ENCODE data around the gene SH3RF1.
"Not testable (repeated sequence)": the region's sequence is repeated elsewhere in the genome, so short reads cannot be mapped to it uniquely, and the experiment has no call there.

The SH3RF1 gene

DNA sequence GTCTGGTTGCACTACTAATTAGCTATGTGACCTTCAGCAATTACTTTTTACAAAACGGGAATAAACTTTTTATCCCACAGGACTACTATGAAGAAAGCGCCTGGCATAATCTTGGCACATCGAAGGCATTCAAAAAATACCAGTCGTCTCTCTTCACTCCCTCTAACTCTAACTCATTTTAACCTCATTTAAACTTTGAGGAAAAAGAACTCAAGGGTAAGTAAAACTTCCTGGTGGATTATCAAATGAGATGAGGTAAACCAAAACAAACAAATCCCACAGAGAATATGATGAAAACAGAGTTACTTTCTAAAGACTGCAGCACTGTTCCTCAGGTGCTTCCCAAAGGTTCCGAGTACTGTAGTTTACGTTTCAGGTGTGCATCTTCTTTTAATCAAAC lies 66.9 kb downstream of the SH3RF1 start:
- Histone ChIP-seq H3F3A (ENCODE audit: control insufficient read depth, insufficient read depth) (no peaks in the 10 kb centered on the region), H3K9me2 (replicated peaks; ENCODE audit: control insufficient read depth, low read length) (no peaks in the 10 kb centered on the region), H3K9me3 (ENCODE audit: control insufficient read depth, insufficient read depth, low read length) (no peaks in the 10 kb centered on the region), H4K20me1 (ENCODE audit: control insufficient read depth, insufficient read depth, low read depth, low read length) (no peaks in the 10 kb centered on the region), H3K4me2 (ENCODE audit: low read length) (no peak overlapping the region), H3K79me2 (ENCODE audit: control insufficient read depth, low read length) (no peaks in the 10 kb centered on the region), H3K36me3 (ENCODE audit: control insufficient read depth, low read length) (no peaks in the 10 kb centered on the region), H3K27ac (ENCODE audit: low read depth, low read length) (no peak overlapping the region), H3K4me3 (ENCODE audit: low read length) (no peak overlapping the region), H3K4me1 (ENCODE audit: control insufficient read depth, low read length) (no peaks in the 10 kb centered on the region), H3K27me3 (ENCODE audit: control insufficient read depth, low read length) (no peaks in the 10 kb centered on the region)
- no peak for TF ChIP-seq EZH2phosphoT487 (IDR thresholded peaks at IDR 0.05; ENCODE audit: borderline replicate concordance, low read length)
- TF ChIP-seq, protein P1, sequence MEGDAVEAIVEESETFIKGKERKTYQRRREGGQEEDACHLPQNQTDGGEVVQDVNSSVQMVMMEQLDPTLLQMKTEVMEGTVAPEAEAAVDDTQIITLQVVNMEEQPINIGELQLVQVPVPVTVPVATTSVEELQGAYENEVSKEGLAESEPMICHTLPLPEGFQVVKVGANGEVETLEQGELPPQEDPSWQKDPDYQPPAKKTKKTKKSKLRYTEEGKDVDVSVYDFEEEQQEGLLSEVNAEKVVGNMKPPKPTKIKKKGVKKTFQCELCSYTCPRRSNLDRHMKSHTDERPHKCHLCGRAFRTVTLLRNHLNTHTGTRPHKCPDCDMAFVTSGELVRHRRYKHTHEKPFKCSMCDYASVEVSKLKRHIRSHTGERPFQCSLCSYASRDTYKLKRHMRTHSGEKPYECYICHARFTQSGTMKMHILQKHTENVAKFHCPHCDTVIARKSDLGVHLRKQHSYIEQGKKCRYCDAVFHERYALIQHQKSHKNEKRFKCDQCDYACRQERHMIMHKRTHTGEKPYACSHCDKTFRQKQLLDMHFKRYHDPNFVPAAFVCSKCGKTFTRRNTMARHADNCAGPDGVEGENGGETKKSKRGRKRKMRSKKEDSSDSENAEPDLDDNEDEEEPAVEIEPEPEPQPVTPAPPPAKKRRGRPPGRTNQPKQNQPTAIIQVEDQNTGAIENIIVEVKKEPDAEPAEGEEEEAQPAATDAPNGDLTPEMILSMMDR (IDR thresholded peaks at IDR 0.05; ENCODE audit: low read depth, low read length, poor library complexity, severe bottlenecking), result no peak

DNA sequence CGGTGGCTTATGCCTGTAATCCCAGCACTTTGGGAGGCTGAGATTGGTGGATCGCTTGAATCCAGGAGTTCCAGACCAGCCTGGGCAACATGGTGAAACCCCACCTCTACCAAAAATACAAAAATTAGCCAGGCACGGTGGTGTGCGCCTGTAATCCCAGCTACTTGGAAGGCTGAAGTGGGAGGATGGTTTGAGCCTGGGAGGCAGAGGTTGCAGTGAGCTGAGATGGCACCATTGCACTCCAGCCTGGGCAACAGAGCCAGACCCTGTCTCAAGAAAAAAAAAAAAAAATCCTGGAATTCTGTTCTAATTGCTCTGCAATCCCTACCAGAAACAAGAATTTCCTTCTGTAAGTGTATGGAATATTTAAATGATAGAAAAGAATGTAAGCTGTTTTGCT lies 67.5 kb downstream of the SH3RF1 start:
- not testable (repeated sequence) for H3K9me3 ChIP-seq (ENCODE audit: control insufficient read depth, insufficient read depth, low read length); H3K9me2 ChIP-seq (replicated peaks; ENCODE audit: control insufficient read depth, low read length); H3K4me1 ChIP-seq (ENCODE audit: control insufficient read depth, low read length); H3K4me2 ChIP-seq (ENCODE audit: low read length); H3F3A ChIP-seq (ENCODE audit: control insufficient read depth, insufficient read depth); H3K36me3 ChIP-seq (ENCODE audit: control insufficient read depth, low read length); H3K27ac ChIP-seq (ENCODE audit: low read depth, low read length); H4K20me1 ChIP-seq (ENCODE audit: control insufficient read depth, insufficient read depth, low read depth, low read length); H3K79me2 ChIP-seq (ENCODE audit: control insufficient read depth, low read length); H3K4me3 ChIP-seq (ENCODE audit: low read length); H3K27me3 ChIP-seq (ENCODE audit: control insufficient read depth, low read length)

DNA sequence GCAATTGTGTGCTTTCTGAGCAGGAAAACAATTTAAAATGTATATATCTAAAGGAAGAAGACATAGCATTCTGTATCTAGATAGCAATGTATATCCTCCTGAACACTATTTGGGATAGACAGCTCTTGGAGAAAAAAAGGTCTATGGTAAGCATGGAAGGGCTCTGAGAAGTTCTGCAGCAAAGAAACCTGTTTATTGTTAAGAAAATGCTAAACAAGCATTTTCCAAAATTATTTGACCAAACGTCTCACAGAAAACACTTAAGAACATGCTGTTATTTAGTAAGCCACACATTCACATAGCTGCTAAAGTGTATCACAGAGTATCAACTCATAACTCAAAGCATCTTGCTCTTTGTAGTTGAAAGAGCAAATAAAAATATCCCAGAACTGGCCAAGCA lies 67.9 kb downstream of the SH3RF1 start:
- H3K27me3 ChIP-seq (ENCODE audit: control insufficient read depth, low read length), result no peaks in the 10 kb centered on the region
- no peaks in the 10 kb centered on the region for H3K9me3 ChIP-seq (ENCODE audit: control insufficient read depth, insufficient read depth, low read length)
- no peaks in the 10 kb centered on the region for H3K9me2 ChIP-seq (replicated peaks; ENCODE audit: control insufficient read depth, low read length)
- H3K4me2 ChIP-seq (ENCODE audit: low read length), result no peak overlapping the region
- no peaks in the 10 kb centered on the region for H3K4me1 ChIP-seq (ENCODE audit: control insufficient read depth, low read length)
- no peaks in the 10 kb centered on the region for H3K36me3 ChIP-seq (ENCODE audit: control insufficient read depth, low read length)
- no peak overlapping the region for H3K4me3 ChIP-seq (ENCODE audit: low read length)
- H3K27ac ChIP-seq (ENCODE audit: low read depth, low read length), result no peak overlapping the region
- H4K20me1 ChIP-seq (ENCODE audit: control insufficient read depth, insufficient read depth, low read depth, low read length), result no peaks in the 10 kb centered on the region
- H3K79me2 ChIP-seq (ENCODE audit: control insufficient read depth, low read length), result no peaks in the 10 kb centered on the region
- no peaks in the 10 kb centered on the region for H3F3A ChIP-seq (ENCODE audit: control insufficient read depth, insufficient read depth)
- TF ChIP-seq, protein P1 (IDR thresholded peaks at IDR 0.05; ENCODE audit: low read depth, low read length, poor library complexity, severe bottlenecking), result no peak
- TF ChIP-seq EZH2phosphoT487 (IDR thresholded peaks at IDR 0.05; ENCODE audit: borderline replicate concordance, low read length), result no peak

DNA sequence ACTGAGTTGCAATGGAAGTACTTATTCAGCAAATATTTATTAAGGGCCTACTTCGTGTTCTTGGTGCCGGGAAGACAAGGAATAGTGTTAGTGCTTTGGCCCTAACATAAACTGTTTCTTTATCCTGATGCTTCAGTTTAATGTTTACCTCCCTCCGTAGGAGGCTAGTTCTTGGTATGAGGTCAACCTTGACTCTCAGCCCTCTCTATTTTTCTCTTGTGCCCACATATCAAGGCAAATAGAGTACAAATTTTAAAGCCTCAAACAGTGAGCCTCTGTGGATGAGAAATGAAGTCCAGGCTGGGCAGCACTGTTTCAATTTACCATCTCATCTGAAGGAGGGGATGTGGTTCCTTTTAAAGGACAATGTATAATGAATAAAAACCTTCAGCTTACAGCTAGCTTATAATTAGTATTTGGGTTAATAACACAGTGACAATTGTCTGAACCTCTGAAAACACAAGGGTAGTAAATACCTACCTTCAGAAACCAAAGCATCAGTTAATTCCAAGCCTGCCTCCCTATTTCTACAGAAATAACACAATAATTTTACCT lies 68.5 kb downstream of the SH3RF1 start:
- Histone ChIP-seq H3K27me3 (ENCODE audit: control insufficient read depth, low read length) (no peaks in the 10 kb centered on the region), H3K4me1 (ENCODE audit: control insufficient read depth, low read length) (no peaks in the 10 kb centered on the region), H4K20me1 (ENCODE audit: control insufficient read depth, insufficient read depth, low read depth, low read length) (no peaks in the 10 kb centered on the region), H3F3A (ENCODE audit: control insufficient read depth, insufficient read depth) (no peaks in the 10 kb centered on the region), H3K9me2 (replicated peaks; ENCODE audit: control insufficient read depth, low read length) (no peaks in the 10 kb centered on the region), H3K79me2 (ENCODE audit: control insufficient read depth, low read length) (no peaks in the 10 kb centered on the region), H3K9me3 (ENCODE audit: control insufficient read depth, insufficient read depth, low read length) (no peaks in the 10 kb centered on the region), H3K4me3 (ENCODE audit: low read length) (no peak overlapping the region), H3K4me2 (ENCODE audit: low read length) (no peak overlapping the region), H3K36me3 (ENCODE audit: control insufficient read depth, low read length) (no peaks in the 10 kb centered on the region), H3K27ac (ENCODE audit: low read depth, low read length) (no peak overlapping the region)
- TF ChIP-seq, protein P1 (IDR thresholded peaks at IDR 0.05; ENCODE audit: low read depth, low read length, poor library complexity, severe bottlenecking), result no peak
- no peak for TF ChIP-seq EZH2phosphoT487 (IDR thresholded peaks at IDR 0.05; ENCODE audit: borderline replicate concordance, low read length)

All from DOHH2 (cell line).